Activated CD4-positive, alpha-beta T cell treated with anti-CD3 and anti-CD28 coated beads, Interleukin-2, amount 50 U/mL, for 24 hours (primary cell): ENCODE data around the gene KLK12.
"Not testable (repeated sequence)": the region's sequence is repeated elsewhere in the genome, so short reads cannot be mapped to it uniquely, and the experiment has no call there.

Source experiments
- DNase-seq, 2 donors: peaks; one replicate each; pipeline ENCODE4 v3.0.0-alpha.2; 2020; ENCODE audit warnings: low read depth in 1 of 2, low spot score in 1 of 2

KLK12 gene

GRCh38 chr19:51016798-51017683 is 17.8 kb downstream of the KLK12 start:
- DNase-seq: peak; percentile 21 to 55

- DNase-seq: no peak
Observed at GRCh38 chr19:51015691-51016267, 19.0 kb downstream of the KLK12 start.

GRCh38 chr19:51014242-51014641 is 20.6 kb downstream of the KLK12 start:
- DNase-seq: no peak

GRCh38 chr19:51012661-51013190 is 22.1 kb downstream of the KLK12 start:
- no peak for DNase-seq

GRCh38 chr19:51010066-51010795 is 24.6 kb downstream of the KLK12 start:
- DNase-seq: no peak

- no peak for DNase-seq
Observed at GRCh38 chr19:51009061-51009891, 25.5 kb downstream of the KLK12 start.

- no peak for DNase-seq
Observed at GRCh38 chr19:51007488-51007887, 27.3 kb downstream of the KLK12 start.

GRCh38 chr19:51006406-51006805 is 28.4 kb downstream of the KLK12 start:
- no peak for DNase-seq

- no peak for DNase-seq
Observed at GRCh38 chr19:51005248-51005647, 29.6 kb downstream of the KLK12 start.

- DNase-seq: no peak
Observed at GRCh38 chr19:51003316-51003715, 31.5 kb downstream of the KLK12 start.

- no peak for DNase-seq
Observed at GRCh38 chr19:51002542-51003311, 32.1 kb downstream of the KLK12 start.

GRCh38 chr19:51002089-51002532 is 32.7 kb downstream of the KLK12 start:
- no peak for DNase-seq

- DNase-seq: no peak
Observed at GRCh38 chr19:51001515-51001914, 33.3 kb downstream of the KLK12 start, which contains the start of gene KLK8. Gene KLK8 (minus strand): TSS chr19:51001604. CDS start chr19:51001167, 437 bp downstream.

- no peak for DNase-seq
Observed at GRCh38 chr19:51000981-51001380, 33.8 kb downstream of the KLK12 start.

- no peak for DNase-seq
Observed at GRCh38 chr19:51000426-51000825, 34.4 kb downstream of the KLK12 start.

- no peak for DNase-seq
Observed at GRCh38 chr19:50998686-50999085, 36.1 kb downstream of the KLK12 start.

- no peak for DNase-seq
Observed at GRCh38 chr19:50998061-50998460, 36.7 kb downstream of the KLK12 start.

GRCh38 chr19:50994129-50994528 is 40.7 kb downstream of the KLK12 start:
- DNase-seq: no peak

GRCh38 chr19:50992666-50993035 is 42.2 kb downstream of the KLK12 start:
- no peak for DNase-seq

- not testable (repeated sequence) for DNase-seq
Observed at GRCh38 chr19:50984416-50984815, 50.4 kb downstream of the KLK12 start.
